Bronchial epithelial cell (primary cell): ENCODE measurements around the gene RASEF. TPM values are rescaled to one million over a fixed set of nuclear protein-coding genes. Genes with fewer than 3 reads are reported as not detected.

Experiments used
- DNase-seq: peaks from one replicate; pipeline ENCODE4 v3.0.0-alpha.2; 2010; ENCODE audit warnings: low read depth
- FAIRE-seq: peaks from 2 replicates; lab custom pipeline; 2011; peaks lifted over from hg19 to GRCh38; lab: Jason Lieb, UNC
- H3K27me3 ChIP-seq: 2 replicates; pipeline ENCODE4 v1.5.1; 2011; ENCODE audit warnings: low read length; ENCODE audit not compliant: control insufficient read depth, insufficient read depth
- H3K36me3 ChIP-seq: 2 replicates; pipeline ENCODE4 v1.5.1; 2011; ENCODE audit warnings: low read length; ENCODE audit not compliant: control insufficient read depth, insufficient read depth
- H3K4me3 ChIP-seq: 2 replicates; pipeline ENCODE4 v1.5.1; 2011; ENCODE audit warnings: mild to moderate bottlenecking, low read depth, low read length, control low read depth
- CTCF ChIP-seq: IDR thresholded peaks from 2 replicates; pipeline ENCODE4 v1.5.1; 2011; ENCODE audit warnings: mild to moderate bottlenecking, moderate library complexity, low read length, control low read depth, inconsistent platforms; ENCODE audit not compliant: insufficient read depth, severe bottlenecking
- total RNA-seq: library from RNA; depleted of rRNA; stranded (reverse); fragments of >200 nt; gene quantifications from 2 replicates; pipeline ENCODE4 v1.2.1, GENCODE V29; 2014

The RASEF gene
- total RNA-seq, 1 donor from 2014 or later: 9.2 TPM

GRCh38 chr9:83047839-83048775 is 14.8 kb downstream of the RASEF start:
- H3K36me3 ChIP-seq: no peaks in the 10 kb centered on the region
- peak; percentile 69 for DNase-seq
- no peak for FAIRE-seq
- H3K4me3 ChIP-seq: no peak overlapping the region
- TF ChIP-seq CTCF: no peak
- H3K27me3 ChIP-seq: no peaks in the 10 kb centered on the region

DNA sequence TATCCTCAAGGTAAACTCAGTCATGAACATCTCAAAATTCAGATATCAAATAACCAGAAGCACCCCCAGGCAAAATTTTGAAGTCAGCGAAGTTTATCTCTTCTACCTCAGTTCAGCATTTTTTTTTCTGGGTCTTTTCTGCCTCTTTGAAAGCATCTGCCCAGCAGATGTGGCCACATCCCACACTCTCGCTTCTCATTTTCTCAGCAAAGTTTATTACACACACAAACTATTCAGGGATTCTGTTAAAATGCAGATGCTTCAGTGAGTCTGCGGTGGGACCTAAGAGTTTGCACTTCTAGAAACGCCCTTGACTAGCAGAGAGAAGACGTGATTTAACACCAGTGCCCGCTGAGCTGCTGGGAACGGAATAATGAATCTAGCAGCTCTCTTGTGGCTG is 19.3 kb downstream of the RASEF start:
- TF ChIP-seq CTCF: no peak
- H3K27me3 ChIP-seq: no peaks in the 10 kb centered on the region
- H3K36me3 ChIP-seq: no peaks in the 10 kb centered on the region
- DNase-seq: no peak
- H3K4me3 ChIP-seq: no peak overlapping the region
- no peak for FAIRE-seq

GRCh38 chr9:83041771-83042170 is 21.2 kb downstream of the RASEF start:
- Histone ChIP-seq H3K36me3 (no peaks in the 10 kb centered on the region), H3K4me3 (no peak overlapping the region), H3K27me3 (no peaks in the 10 kb centered on the region)
- FAIRE-seq (no peak), DNase-seq (peak; percentile 59)
- TF ChIP-seq CTCF: no peak

GRCh38 chr9:83039303-83039702 is 23.6 kb downstream of the RASEF start:
- H3K4me3 ChIP-seq: no peak overlapping the region
- no peaks in the 10 kb centered on the region for H3K36me3 ChIP-seq
- FAIRE-seq: peak; percentile 18
- DNase-seq: no peak
- no peak for TF ChIP-seq CTCF
- H3K27me3 ChIP-seq: no peaks in the 10 kb centered on the region

DNA sequence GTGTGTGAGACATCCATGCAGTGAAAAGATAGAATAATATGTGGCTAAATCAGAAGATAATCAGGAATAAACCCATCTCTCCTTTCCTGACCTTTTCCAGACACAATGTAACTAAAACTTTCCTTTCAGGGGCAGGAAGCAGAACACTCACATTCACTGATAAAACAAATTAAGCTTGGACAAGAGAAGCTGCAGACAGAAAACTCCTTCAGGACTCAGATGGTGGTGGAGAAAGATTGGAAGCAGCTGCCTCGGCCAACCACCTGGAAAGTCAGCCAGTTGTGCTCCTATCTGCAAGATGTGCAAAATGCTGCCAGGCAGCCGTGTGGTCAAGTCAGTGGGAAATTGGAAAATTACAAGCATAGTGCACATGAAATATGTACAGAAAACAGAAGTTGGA is 26.9 kb downstream of the RASEF start:
- Histone ChIP-seq H3K4me3 (no peak overlapping the region), H3K27me3 (no peaks in the 10 kb centered on the region), H3K36me3 (no peaks in the 10 kb centered on the region)
- FAIRE-seq: no peak
- no peak for DNase-seq
- TF ChIP-seq CTCF: no peak
